Posterior vena cava (tissue), 2 donors: Measurements from ENCODE around the gene IFNAR2. TPM values are rescaled to one million over a fixed set of nuclear protein-coding genes. Genes with fewer than 3 reads are reported as not detected.
A peak's percentile ranks its signal among the peaks of the same experiment; 100 is the strongest.

Experiments used
- DNase-seq: peaks from one replicate; pipeline ENCODE4 v3.0.0-alpha.2; 2020; ENCODE audit warnings: low spot score
- intact Hi-C, 2 donors: fragments of 100-400 bp; cut with DNase I; formaldehyde crosslinking; loops; one replicate each; pipeline versions ENCODE4 v1.14.1 to v1.14.2; 2022 to 2023
- long read RNA-seq, 2 donors: library from polyadenylated mRNA; unstranded; transcript quantifications; one replicate each; pipeline ENCODE4 v2.0.0, GENCODE V29; 2020 to 2021
- total RNA-seq, 2 donors: library from RNA; stranded (reverse); fragmentation: NEBNext Ultra II Directional; extraction: Animal tissue kit (Norgen Biotek cat#: 25700); gene quantifications; one replicate each; pipeline ENCODE4 v1.2.1, GENCODE V29; 2021
- donor health status: DM: yes; HTN: yes; CAD: no.
- donor health status: DM: yes; HTN: yes; CAD: no.

IFNAR2 gene
- 10 to 100 TPM; 26.7 to 31.3 TPM for total RNA-seq
- long read RNA-seq, donor 1, full-length matches to known transcripts = 3 of 5 reads
- long read RNA-seq, donor 1, partial matches to known transcripts = 0 of 5 reads
- long read RNA-seq, donor 1, other reads (novel, unspliced or antisense) = 2 of 5 reads
- long read RNA-seq, donor 2, full-length matches to known transcripts = 45 of 60 reads
- long read RNA-seq, donor 2, partial matches to known transcripts = 3 of 60 reads
- long read RNA-seq, donor 2, other reads (novel, unspliced or antisense) = 12 of 60 reads

- intact Hi-C loops = loop anchor here in 1 of 2 donors (10.0 kb wide), 1 partner anchor 115 kb away; no protein-coding TSS in a partner anchor
- peak; percentile 94 for DNase-seq
These were observed at the start of gene IFNAR2 for GRCh38 chr21:33229784-33230544. TSS of gene IFNAR2 (plus strand) at chr21:33229938. CDS start at chr21:33241923, 11,985 bp downstream.

- intact Hi-C loops = loop anchor here in 1 of 2 donors (10.0 kb wide), 1 partner anchor 351 kb away; no protein-coding TSS in a partner anchor
- no peak for DNase-seq
These were observed 43.9 kb upstream of the IFNAR2 start for GRCh38 chr21:33185852-33186251.

- no peak for DNase-seq
- intact Hi-C loops = loop anchor here in 1 of 2 donors (10.0 kb wide), 1 partner anchor 352 kb away; no protein-coding TSS in a partner anchor
These were observed 42.5 kb upstream of the IFNAR2 start for GRCh38 chr21:33187276-33187675.

DNA sequence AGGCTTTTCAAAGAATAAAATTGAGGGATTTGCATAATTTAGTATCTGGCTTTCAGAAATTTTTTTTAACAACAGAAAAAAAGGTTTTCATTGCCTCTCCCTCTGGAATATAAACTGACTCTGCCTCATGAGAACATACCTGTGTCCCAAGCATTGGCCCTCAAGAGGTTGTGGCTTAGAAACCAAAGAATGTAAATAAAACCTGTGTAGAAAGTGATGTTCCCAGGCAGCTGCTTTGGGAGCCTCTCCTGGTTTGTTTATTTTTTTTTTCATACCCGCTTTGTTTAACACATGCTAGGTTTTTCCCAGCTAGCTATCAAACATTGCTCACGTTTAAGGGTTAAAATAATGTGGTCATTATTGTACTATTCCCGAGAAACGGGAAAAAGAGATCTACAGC, 40.5 kb upstream of the IFNAR2 start:
- intact Hi-C loops = loop anchor here in 1 of 2 donors (10.0 kb wide), 1 partner anchor 354 kb away; no protein-coding TSS in a partner anchor
- no peak for DNase-seq

- intact Hi-C loops = loop anchor here in 1 of 2 donors (10.0 kb wide), 1 partner anchor 355 kb away; no protein-coding TSS in a partner anchor
- no peak for DNase-seq
These were observed 39.9 kb upstream of the IFNAR2 start for GRCh38 chr21:33189824-33190223.

GRCh38 chr21:33196941-33197374, 32.8 kb upstream of the IFNAR2 start:
- DNase-seq = no peak
- intact Hi-C loops = loop anchor here in 1 of 2 donors (5.0 kb wide), 1 partner anchor 250 kb away; no protein-coding TSS in a partner anchor

DNA sequence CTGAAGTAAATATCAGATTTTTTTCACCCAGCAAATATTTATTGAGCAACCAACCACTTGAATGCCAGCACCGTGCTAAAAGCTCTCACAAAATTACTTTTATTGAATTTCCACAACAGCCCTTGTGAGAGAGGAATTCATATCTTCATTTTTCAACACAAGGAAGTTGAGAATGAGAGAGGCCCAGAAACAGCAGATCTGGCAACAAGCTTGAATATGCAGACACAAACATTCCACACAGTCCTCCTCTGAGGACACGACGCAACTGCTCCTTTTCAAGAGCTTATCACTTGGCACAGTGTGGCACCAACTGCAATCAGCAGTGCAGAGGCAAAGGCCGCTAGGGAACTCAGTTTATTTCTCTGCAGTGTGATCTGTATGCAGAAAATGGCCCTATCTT, 32.2 kb upstream of the IFNAR2 start:
- intact Hi-C loops = loop anchor here in 1 of 2 donors (5.0 kb wide), 1 partner anchor 250 kb away; no protein-coding TSS in a partner anchor
- DNase-seq = no peak

DNA sequence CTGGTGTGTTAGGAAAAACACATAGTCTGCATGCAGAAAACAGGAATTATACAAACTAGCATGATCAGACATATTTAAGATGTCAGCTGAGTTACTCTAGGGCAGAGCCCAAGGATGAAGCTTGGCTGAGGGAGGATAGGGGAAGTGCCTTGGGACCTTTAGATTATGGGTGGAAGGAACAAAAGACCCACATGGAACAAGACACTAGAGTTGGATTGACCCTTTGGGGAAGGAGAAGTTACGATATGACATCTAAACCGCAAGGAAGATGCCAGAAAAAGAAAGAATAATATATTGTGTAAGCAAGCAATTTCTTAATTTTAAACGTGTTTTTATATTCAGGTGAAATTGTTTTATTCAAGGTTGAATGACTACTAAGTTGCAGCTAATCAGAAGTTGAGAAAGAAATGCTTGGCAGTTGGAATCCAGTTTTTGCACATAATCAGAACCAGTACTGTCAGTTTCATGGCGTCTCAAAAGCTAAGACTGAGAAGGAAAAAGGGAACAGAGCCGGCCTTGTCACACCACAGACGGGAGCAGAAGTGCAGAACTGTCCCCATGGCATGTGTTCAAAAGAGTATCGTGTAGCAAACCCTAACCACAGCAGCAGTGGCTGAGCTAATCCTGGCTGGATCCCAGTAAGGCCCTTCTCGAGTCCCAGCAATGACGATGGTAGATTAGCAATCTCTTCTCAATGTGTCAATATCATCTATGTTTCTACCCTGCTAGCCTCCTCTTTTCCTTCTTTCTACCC, 31.2 kb upstream of the IFNAR2 start:
- no peak for DNase-seq
- intact Hi-C loops = loop anchor here in 1 of 2 donors (5.0 kb wide), 1 partner anchor 249 kb away; no protein-coding TSS in a partner anchor

DNA sequence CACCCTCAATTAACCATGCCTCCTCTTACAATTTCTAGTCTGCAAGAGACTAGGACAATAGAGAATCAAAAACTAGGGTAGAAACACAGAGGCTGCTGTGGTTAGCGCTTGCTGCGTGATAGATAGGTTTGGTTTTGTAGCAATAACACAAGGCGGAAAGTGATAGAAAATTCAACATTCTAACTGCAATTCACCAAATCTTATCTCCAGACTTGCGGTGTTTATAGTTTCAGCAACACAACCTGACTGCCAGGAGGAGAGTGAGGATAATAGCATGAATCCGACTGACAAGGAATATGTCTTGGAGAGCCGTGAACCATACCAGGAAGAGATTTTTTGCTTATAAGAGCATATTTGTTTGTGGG, 30.7 kb upstream of the IFNAR2 start:
- intact Hi-C loops = loop anchor here in 1 of 2 donors (5.0 kb wide), 1 partner anchor 248 kb away; no protein-coding TSS in a partner anchor
- DNase-seq = no peak

DNA sequence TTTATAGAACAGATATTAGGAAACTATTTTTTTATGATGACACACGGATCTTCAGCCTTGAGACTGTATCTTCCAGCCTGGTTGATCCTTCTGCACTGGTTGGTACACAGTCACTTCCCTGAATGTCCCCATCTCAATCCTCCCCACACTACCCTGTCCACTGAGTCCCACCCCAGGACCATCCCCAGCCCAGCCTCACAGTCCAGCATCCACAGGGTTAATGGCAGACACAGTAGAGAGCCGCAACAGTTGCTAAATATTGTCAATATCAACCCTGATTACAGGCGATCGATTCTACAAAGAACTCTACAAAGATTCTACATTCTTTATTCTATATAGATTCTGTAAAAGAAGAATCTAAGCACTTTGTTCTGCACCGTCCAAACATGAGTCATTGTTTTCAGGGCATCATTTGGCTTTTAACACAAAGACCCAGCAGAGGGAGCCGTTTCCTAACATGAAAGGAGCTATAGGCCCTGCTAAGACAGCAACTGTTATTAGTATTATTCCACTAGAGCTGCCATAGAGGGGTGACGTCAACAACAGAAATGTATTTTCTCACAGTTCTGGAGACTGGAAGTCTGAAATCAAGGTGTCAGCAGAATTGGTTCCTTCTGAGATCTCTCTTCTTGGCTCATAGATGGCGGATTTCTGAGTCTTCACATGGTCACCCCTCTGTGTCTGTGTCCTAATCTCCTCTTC, 30.1 kb upstream of the IFNAR2 start:
- intact Hi-C loops = loop anchor here in 1 of 2 donors (5.0 to 10.0 kb wide), 2 partner anchors 185 to 248 kb away; no protein-coding TSS in a partner anchor
- no peak for DNase-seq

GRCh38 chr21:33201956-33202355, 27.8 kb upstream of the IFNAR2 start:
- DNase-seq = no peak
- intact Hi-C loops = loop anchor here in 1 of 2 donors (10.0 kb wide), 1 partner anchor 183 kb away; no protein-coding TSS in a partner anchor

DNA sequence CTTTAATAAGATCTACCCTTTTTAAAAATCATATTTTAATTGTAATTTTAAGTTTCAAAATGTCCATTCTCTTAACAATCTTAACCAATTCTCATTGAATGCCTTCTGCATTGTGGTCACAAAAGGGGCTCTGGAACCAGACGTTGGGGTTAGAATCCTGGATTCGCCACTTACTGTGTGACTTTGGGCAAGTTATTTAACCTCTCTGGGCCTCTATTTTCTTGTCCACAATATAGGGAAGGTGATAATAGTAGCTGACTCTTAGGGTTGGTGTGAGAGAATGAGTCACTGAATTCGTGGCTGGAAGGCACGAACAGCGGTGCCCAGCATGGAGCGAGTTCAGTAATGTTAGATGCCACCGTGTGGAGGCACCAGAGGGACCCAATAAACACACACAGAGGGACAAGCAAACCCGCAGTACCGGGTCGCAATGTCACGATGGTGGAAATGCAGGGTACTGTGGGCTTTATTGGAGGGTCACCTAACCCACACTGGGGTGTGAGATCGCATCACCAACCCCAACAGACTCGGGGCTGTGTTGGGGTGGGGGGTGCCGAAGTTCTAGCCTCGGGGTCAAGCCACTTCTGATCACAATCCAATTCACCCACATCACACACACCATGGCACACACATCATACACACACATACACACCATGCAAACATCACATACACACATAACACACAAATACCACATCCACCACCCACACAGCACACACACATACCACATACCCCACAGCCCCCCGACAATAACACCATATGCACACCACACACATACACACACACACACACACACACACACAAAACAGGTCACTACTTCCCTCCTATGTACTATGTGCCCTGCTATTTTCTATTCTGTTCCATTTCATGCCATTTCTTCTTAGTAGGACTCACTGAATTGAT, 27.0 kb upstream of the IFNAR2 start:
- no peak for DNase-seq
- intact Hi-C loops = loop anchor here in 1 of 2 donors (10.0 kb wide), 1 partner anchor 182 kb away; no protein-coding TSS in a partner anchor

GRCh38 chr21:33203371-33203724, 26.4 kb upstream of the IFNAR2 start:
- DNase-seq = no peak
- intact Hi-C loops = loop anchor here in 1 of 2 donors (10.0 kb wide), 1 partner anchor 181 kb away; no protein-coding TSS in a partner anchor

GRCh38 chr21:33205476-33205875, 24.3 kb upstream of the IFNAR2 start:
- intact Hi-C loops = loop anchor here in 1 of 2 donors (5.0 to 10.0 kb wide), 2 partner anchors 179 to 237 kb away; no protein-coding TSS in a partner anchor
- DNase-seq = no peak

DNA sequence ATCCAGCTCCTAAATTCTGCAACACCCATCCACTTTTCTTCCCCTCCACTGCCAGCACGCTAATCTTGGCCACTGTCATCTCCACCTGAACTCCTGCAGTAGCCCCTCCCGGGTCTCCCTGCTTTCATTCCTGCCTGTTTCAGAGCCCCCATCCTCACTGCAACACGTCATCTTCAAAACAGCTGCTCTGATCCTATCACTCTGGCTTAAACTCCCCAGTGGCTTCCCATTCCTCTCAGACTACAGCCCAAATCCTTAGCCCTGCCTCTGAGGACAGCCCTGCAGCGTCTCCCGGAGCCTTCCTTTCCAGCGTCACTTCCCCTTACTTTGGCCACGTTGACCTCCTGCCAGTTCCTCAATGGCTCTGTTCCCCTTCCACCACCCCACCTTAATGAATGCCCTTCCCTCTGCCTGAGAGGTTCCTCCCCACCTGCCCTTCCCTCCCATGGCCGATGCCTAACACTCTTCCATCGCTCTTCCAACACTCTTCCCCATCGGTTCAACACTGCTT, 22.9 kb upstream of the IFNAR2 start:
- intact Hi-C loops = loop anchor here in 1 of 2 donors (5.0 to 10.0 kb wide), 2 partner anchors 178 to 235 kb away; no protein-coding TSS in a partner anchor

GRCh38 chr21:33207449-33208149, 22.1 kb upstream of the IFNAR2 start:
- intact Hi-C loops = loop anchor here in 1 of 2 donors (5.0 to 10.0 kb wide), 2 partner anchors 177 to 235 kb away; no protein-coding TSS in a partner anchor
- DNase-seq = no peak

More for the DNA sequence above, 22.9 kb upstream of the IFNAR2 start:
- DNase-seq = no peak
